ENCODE measurements around the gene CCDC188. TPM values are rescaled to one million over a fixed set of nuclear protein-coding genes. Genes with fewer than 3 reads are reported as not detected.
A peak's percentile ranks its signal among the peaks of the same experiment; 100 is the strongest.

The CCDC188 gene
- total RNA-seq, 3 donors from 2014 or later (not counting 1 experiment from before 2014, with no cell fraction given), result 0.64 TPM; not detected in 2

- DNase-seq, result no peak
- H3K27me3 ChIP-seq (ENCODE audit: control insufficient read depth, insufficient read depth, low read length), result no peaks in the 10 kb centered on the region
- H3K4me3 ChIP-seq (ENCODE audit: low read length), result no peak overlapping the region
- H3K9me3 ChIP-seq (ENCODE audit: control insufficient read depth, insufficient read depth, low read length), result no peaks in the 10 kb centered on the region
- no peak for ATAC-seq
- Mint-ChIP-seq H3K4me1 (peaks cover 6 to 49% of the 10 kb centered on the region in 2 donors), H3K4me3 (no peak overlapping the region), H3K27ac (no peak overlapping the region), H3K36me3 (no peaks in the 10 kb centered on the region), H3K27me3 (ENCODE audit: low read depth in 2 of 2) (no peaks in the 10 kb centered on the region), H3K9me3 (no peaks in the 10 kb centered on the region)
- intact Hi-C loops (cut with micrococcal nuclease), result no loop called here
- H3K36me3 ChIP-seq (ENCODE audit: control insufficient read depth, insufficient read depth, low read length), result peaks cover 6% of the 10 kb centered on the region
- H3K4me1 ChIP-seq (ENCODE audit: control insufficient read depth, insufficient read depth, low read length), result peaks cover 49% of the 10 kb centered on the region
- TF ChIP-seq, protein P1, sequence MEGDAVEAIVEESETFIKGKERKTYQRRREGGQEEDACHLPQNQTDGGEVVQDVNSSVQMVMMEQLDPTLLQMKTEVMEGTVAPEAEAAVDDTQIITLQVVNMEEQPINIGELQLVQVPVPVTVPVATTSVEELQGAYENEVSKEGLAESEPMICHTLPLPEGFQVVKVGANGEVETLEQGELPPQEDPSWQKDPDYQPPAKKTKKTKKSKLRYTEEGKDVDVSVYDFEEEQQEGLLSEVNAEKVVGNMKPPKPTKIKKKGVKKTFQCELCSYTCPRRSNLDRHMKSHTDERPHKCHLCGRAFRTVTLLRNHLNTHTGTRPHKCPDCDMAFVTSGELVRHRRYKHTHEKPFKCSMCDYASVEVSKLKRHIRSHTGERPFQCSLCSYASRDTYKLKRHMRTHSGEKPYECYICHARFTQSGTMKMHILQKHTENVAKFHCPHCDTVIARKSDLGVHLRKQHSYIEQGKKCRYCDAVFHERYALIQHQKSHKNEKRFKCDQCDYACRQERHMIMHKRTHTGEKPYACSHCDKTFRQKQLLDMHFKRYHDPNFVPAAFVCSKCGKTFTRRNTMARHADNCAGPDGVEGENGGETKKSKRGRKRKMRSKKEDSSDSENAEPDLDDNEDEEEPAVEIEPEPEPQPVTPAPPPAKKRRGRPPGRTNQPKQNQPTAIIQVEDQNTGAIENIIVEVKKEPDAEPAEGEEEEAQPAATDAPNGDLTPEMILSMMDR (IDR thresholded peaks at IDR 0.05), result no peak
- no peak overlapping the region for H3K27ac ChIP-seq (ENCODE audit: low read length)
- 84% methylated on average over 25 of the region's 25 CpGs for WGBS (ENCODE audit: insufficient coverage)
Observed at GRCh38 chr22:20135806-20136602, 14.9 kb downstream of the CCDC188 start.

DNA sequence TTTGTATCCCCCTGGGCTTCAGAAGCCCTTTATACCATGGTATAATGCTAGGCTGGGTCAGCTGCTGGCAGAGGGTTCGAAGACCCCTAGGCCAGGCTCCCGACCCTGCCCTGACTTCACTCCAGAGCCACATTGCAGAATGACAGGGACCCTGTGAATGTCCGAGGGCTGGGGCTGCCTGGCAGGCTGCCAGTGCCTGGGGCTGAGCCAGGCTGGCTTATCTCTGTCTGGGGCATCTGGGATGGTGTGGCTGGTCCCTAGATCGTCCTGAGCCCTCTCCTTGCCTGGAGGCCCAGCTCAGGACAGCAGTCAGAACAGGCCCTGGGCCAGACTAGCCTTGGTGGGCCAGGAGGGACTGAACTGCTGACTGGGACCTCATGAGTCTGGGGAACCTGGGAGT, 15.6 kb downstream of the CCDC188 start:
- Histone ChIP-seq H3K27ac (ENCODE audit: low read length) (no peak overlapping the region), H3K9me3 (ENCODE audit: control insufficient read depth, insufficient read depth, low read length) (no peaks in the 10 kb centered on the region), H3K36me3 (ENCODE audit: control insufficient read depth, insufficient read depth, low read length) (peaks cover 6% of the 10 kb centered on the region), H3K27me3 (ENCODE audit: control insufficient read depth, insufficient read depth, low read length) (no peaks in the 10 kb centered on the region), H3K4me3 (ENCODE audit: low read length) (no peak overlapping the region), H3K4me1 (ENCODE audit: control insufficient read depth, insufficient read depth, low read length) (peaks cover 56% of the 10 kb centered on the region)
- no peaks in the 10 kb centered on the region for H3K27me3 Mint-ChIP-seq (ENCODE audit: low read depth in 2 of 2)
- TF ChIP-seq, protein P1 (IDR thresholded peaks at IDR 0.05), result no peak
- H3K4me3 Mint-ChIP-seq, result no peak overlapping the region
- ATAC-seq, result no peak
- WGBS (ENCODE audit: insufficient coverage), result 87% methylated on average over 4 of the region's 4 CpGs
- DNase-seq, result no peak
- no peaks in the 10 kb centered on the region for H3K36me3 Mint-ChIP-seq
- H3K9me3 Mint-ChIP-seq, result no peaks in the 10 kb centered on the region
- H3K27ac Mint-ChIP-seq, result no peak overlapping the region
- intact Hi-C loops (cut with micrococcal nuclease), result no loop called here
- peaks cover 6 to 49% of the 10 kb centered on the region in 2 donors for H3K4me1 Mint-ChIP-seq

DNA sequence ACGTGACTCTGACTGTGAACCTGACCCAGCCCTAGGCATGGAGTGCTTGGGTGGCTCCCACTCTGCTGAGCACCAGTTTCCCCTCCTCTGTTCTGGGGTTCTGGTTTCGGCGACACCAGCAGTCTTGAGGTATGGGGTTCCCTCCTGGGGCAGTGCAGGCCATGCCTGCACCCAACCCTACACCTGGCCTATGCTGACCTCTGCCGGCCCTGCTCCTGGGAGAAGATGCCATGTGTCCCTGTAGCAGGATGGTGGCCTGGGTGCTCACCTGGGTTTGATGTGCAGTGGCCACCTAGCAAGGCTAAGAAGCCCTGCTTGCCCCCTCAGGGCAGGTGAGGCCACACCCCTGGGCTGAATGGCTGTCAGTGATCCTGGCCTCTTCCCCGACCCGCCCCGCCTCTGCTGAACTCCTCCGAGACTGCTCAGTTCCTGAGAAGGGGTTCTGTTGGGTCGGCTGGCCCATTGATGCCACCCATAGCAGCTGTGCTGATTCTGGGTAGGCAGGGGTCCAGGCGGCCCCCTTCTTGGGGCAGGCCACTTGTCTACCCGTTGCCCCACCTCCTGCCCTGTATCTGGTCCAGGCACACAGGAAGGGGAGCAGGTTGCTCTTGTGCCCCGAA, 16.8 kb downstream of the CCDC188 start:
- Mint-ChIP-seq H3K36me3 (no peaks in the 10 kb centered on the region), H3K4me1 (peaks cover 6 to 42% of the 10 kb centered on the region in 2 donors), H3K27me3 (ENCODE audit: low read depth in 2 of 2) (no peaks in the 10 kb centered on the region), H3K9me3 (no peaks in the 10 kb centered on the region), H3K4me3 (peak overlapping the region; percentile 50), H3K27ac (no peak overlapping the region)
- no peaks in the 10 kb centered on the region for H3K36me3 ChIP-seq (ENCODE audit: control insufficient read depth, insufficient read depth, low read length)
- H3K4me1 ChIP-seq (ENCODE audit: control insufficient read depth, insufficient read depth, low read length), result peaks cover 57% of the 10 kb centered on the region
- intact Hi-C loops (cut with micrococcal nuclease), result no loop called here
- no peaks in the 10 kb centered on the region for H3K9me3 ChIP-seq (ENCODE audit: control insufficient read depth, insufficient read depth, low read length)
- no peaks in the 10 kb centered on the region for H3K27me3 ChIP-seq (ENCODE audit: control insufficient read depth, insufficient read depth, low read length)
- 89% methylated on average over 12 of the region's 12 CpGs for WGBS (ENCODE audit: insufficient coverage)
- H3K27ac ChIP-seq (ENCODE audit: low read length), result no peak overlapping the region
- ATAC-seq (no peak), DNase-seq (no peak)
- H3K4me3 ChIP-seq (ENCODE audit: low read length), result no peak overlapping the region
- TF ChIP-seq, protein P1 (IDR thresholded peaks at IDR 0.05), result no peak

Data from natural killer cell (primary cell).